Glutamatergic neuron (in vitro differentiated cells): ENCODE measurements around the gene SHISA8. TPM values are rescaled to one million over a fixed set of nuclear protein-coding genes. Genes with fewer than 3 reads are reported as not detected.

ENCODE experiments used
- DNase-seq: peaks from one replicate; pipeline ENCODE4 v3.0.0; 2022
- H3K27ac Mint-ChIP-seq: one replicate; pipeline ENCODE4 v1.8.0; 2020; ENCODE audit warnings: mild to moderate bottlenecking, mixed read lengths, inconsistent platforms; ENCODE audit not compliant: unreplicated experiment
- H3K27me3 Mint-ChIP-seq: one replicate; pipeline ENCODE4 v1.8.0; 2020; ENCODE audit warnings: mild to moderate bottlenecking, moderate library complexity, mixed read lengths, inconsistent platforms; ENCODE audit not compliant: unreplicated experiment
- H3K36me3 Mint-ChIP-seq: one replicate; pipeline ENCODE4 v1.8.0; 2020; ENCODE audit warnings: mild to moderate bottlenecking, mixed read lengths, inconsistent platforms; ENCODE audit not compliant: unreplicated experiment
- H3K4me1 Mint-ChIP-seq: one replicate; pipeline ENCODE4 v1.8.0; 2020; ENCODE audit warnings: mild to moderate bottlenecking, low read depth, mixed read lengths, inconsistent platforms; ENCODE audit not compliant: unreplicated experiment
- H3K4me3 Mint-ChIP-seq: one replicate; pipeline ENCODE4 v1.8.0; 2020; ENCODE audit warnings: mild to moderate bottlenecking, mixed read lengths, inconsistent platforms; ENCODE audit not compliant: unreplicated experiment
- H3K9me3 Mint-ChIP-seq: one replicate; pipeline ENCODE4 v1.8.0; 2020; ENCODE audit warnings: mild to moderate bottlenecking, moderate library complexity, mixed read lengths, inconsistent platforms; ENCODE audit not compliant: unreplicated experiment
- CTCF ChIP-seq: fragments of 200-600 bp; sonication (generic); IDR thresholded peaks from one replicate; pipeline ENCODE4 v1.5.0; 2021; ENCODE audit not compliant: partially characterized antibody, unreplicated experiment
- total RNA-seq: library from RNA; stranded (reverse); fragmentation: NEBNext Ultra II Directional; extraction: Animal tissue kit (Norgen Biotek cat#: 25700); gene quantifications from one replicate; pipeline ENCODE4 v1.2.1, GENCODE V29; 2021; ENCODE audit not compliant: unreplicated experiment

SHISA8 gene
- total RNA-seq, 1 donor from 2014 or later = not detected

GRCh38 chr22:41947424-41948080 is 32.7 kb upstream of the SHISA8 start:
- peaks cover 13% of the 10 kb centered on the region for H3K4me1 Mint-ChIP-seq
- peaks cover 3% of the 10 kb centered on the region for H3K27me3 Mint-ChIP-seq
- H3K27ac Mint-ChIP-seq = no peak overlapping the region

GRCh38 chr22:41946629-41947423 is 32.0 kb upstream of the SHISA8 start, which contains the start of gene CENPM:
Gene CENPM, minus strand, starts transcription at chr22:41947152. Its CDS starts 76 bp downstream, at chr22:41947076.
- TF ChIP-seq CTCF = no peak
- Mint-ChIP-seq H3K4me1 (peaks cover 8% of the 10 kb centered on the region), H3K9me3 (peaks cover 6% of the 10 kb centered on the region)

More at GRCh38 chr22:41947424-41948080, 32.7 kb upstream of the SHISA8 start:
- H3K36me3 Mint-ChIP-seq = no peaks in the 10 kb centered on the region
- H3K4me3 Mint-ChIP-seq = peak overlapping the region; percentile 84
- peaks cover 6% of the 10 kb centered on the region for H3K9me3 Mint-ChIP-seq
- DNase-seq = no peak
- TF ChIP-seq CTCF = no peak

DNA sequence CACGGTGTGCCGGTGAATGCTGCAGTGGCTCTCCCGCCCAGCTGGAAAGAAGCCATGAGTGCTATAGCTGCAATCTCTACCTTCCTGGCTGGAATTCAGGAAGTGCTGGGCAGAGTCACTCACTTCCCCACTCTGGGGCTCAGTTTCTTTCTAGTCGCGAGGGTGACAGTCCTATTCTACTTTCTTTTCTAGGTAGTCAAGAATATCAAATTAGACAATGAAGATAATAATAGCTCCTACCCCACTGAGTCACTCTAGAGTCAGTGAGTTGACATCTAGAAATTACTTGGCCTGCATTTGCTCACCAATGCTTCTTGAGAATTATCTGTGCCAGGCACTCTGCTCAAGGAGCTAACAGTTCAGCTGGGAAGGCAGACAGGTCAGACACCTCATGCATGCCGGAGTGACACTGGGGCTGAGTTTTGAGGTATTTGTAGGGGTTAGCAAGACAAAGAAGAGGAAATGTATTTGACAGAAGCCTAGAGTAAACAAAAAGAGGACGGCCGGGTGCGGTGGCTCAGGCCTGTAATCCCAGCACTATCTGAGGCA is 28.9 kb upstream of the SHISA8 start:
- Mint-ChIP-seq H3K27ac (no peak overlapping the region), H3K36me3 (no peaks in the 10 kb centered on the region), H3K4me1 (no peaks in the 10 kb centered on the region), H3K4me3 (no peak overlapping the region), H3K27me3 (peaks cover 1% of the 10 kb centered on the region), H3K9me3 (peaks cover 4% of the 10 kb centered on the region)
- no peak for DNase-seq
- TF ChIP-seq CTCF = no peak

More at GRCh38 chr22:41946629-41947423, 32.0 kb upstream of the SHISA8 start, which contains the start of gene CENPM:
- Mint-ChIP-seq H3K36me3 (no peaks in the 10 kb centered on the region), H3K27ac (peak within 1 kb of the TSS; percentile 43), H3K27me3 (peaks cover 3% of the 10 kb centered on the region), H3K4me3 (peak within 1 kb of the TSS; percentile 85)
- DNase-seq = peak; percentile 94

DNA sequence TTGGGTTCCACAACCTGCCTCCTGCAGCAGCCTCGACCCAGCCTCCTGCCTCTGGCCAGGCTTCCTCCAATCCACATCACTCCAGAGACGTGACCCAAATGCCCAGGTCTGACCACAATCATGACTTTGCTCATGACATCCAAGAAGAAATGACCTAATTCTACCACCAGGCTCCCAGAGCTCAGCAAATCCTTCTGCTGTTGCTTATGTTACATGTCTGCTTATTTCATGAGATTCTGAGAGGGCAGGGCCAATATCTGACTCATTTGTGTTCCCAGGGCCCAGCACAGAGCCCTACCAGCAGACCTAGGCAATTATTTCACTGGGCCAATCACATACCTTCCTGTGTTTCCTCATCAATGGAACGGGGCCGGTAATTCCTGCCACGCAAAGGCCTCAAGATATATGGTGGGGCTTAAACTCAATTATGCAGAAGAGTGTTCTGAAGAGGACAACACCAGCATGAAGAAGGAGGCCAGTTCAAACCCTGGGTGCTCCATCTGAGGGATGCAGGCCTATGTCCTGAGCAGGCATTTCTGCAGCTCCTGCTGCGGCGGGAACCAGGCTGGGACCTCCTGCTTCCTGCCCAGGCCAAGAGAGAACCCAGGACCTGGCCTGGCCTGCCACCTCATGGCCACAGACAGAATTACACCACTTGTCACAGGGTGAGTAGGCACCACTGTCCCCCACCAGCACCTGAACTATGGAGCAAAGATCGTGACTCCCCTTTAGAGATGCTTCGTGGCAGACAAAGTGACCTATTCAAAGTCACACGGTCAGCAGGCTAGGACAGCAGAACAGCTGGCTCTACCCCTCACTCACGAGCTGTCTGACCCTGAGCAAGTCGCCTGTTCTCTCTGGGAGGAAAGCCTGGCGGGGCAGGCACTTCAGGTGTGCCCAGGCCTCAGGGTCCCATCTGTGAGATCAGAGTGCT is 26.2 kb upstream of the SHISA8 start:
- DNase-seq = peak; percentile 91
- peaks cover 4% of the 10 kb centered on the region for H3K9me3 Mint-ChIP-seq
- H3K4me1 Mint-ChIP-seq = no peaks in the 10 kb centered on the region
- H3K4me3 Mint-ChIP-seq = no peak overlapping the region
- peaks cover 1% of the 10 kb centered on the region for H3K27me3 Mint-ChIP-seq
- no peak overlapping the region for H3K27ac Mint-ChIP-seq
- TF ChIP-seq CTCF = peak; percentile 95
- H3K36me3 Mint-ChIP-seq = no peaks in the 10 kb centered on the region
